Measurements from ENCODE around the gene METTL26.

METTL26 gene

DNA sequence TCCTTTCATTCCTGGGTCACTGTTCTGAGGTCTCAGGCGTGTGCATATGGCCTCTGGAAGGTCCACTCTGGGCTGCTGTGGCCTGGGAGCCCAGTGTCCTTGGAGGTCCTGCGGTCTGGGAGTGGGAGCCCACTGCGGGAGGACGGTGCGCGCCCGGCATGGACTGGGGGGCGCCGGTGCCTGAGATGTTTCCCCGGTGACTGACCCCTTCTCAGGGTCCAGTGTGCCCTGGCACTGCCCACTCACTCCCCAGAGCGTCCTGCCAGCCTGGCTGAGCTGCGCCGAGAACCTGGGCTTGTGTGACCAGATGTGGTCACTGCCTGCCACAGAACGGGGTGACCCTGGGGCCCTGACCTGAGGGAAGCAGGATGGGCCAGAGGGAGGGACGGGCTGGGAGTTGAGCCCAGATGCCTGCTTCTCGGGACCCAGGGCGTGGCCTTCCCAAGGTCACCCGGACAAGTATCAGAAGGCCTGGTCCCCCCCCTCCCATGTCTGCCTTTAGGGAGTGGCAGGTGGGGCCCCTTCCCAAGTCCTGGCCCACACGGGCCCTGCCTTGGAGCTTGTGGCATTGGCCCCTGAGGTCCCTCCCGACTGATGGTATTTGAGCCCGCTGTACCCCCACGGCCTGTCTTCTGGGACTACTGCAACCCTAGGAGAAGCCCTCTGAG is 38.2 kb upstream of the METTL26 start:
- DNase-seq (ENCODE audit: extremely low read depth, low read depth) = no peak
- H3K4me3 ChIP-seq (replicated peaks; ENCODE audit: low read depth, low read length) = no peak overlapping the region
- TF ChIP-seq, protein P1, sequence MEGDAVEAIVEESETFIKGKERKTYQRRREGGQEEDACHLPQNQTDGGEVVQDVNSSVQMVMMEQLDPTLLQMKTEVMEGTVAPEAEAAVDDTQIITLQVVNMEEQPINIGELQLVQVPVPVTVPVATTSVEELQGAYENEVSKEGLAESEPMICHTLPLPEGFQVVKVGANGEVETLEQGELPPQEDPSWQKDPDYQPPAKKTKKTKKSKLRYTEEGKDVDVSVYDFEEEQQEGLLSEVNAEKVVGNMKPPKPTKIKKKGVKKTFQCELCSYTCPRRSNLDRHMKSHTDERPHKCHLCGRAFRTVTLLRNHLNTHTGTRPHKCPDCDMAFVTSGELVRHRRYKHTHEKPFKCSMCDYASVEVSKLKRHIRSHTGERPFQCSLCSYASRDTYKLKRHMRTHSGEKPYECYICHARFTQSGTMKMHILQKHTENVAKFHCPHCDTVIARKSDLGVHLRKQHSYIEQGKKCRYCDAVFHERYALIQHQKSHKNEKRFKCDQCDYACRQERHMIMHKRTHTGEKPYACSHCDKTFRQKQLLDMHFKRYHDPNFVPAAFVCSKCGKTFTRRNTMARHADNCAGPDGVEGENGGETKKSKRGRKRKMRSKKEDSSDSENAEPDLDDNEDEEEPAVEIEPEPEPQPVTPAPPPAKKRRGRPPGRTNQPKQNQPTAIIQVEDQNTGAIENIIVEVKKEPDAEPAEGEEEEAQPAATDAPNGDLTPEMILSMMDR (IDR thresholded peaks at IDR 0.05; ENCODE audit: low read depth, low read length, missing control alignments) = no peak

DNA sequence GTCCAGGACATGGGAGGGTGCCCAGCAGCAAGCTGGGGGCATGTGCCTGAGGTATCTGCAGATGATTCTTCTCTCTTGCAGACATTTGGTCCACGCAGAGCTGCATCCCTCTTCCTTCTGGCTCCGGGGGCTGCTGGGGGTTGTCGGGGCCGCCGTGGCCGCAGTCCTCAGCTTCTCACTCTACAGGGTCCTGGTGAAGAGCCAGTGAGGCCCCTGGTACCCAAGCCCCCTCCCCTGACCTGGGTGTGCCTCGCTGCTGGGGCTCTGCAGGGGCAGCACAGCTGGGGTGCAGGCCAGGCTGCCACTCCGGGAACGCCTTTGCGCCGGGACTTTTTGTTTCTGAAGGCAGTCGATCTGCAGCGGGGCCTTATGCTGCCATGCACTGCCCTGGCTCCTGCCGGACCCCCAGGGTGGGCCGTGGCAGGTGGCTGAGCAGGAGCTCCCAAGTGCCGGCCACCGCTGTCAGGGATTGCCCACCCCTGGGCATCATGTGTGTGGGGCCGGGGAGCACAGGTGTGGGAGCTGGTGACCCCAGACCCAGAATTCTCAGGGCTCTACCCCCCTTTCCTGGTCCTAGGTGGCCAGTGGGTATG is 37.4 kb upstream of the METTL26 start:
- no peak overlapping the region for H3K4me3 ChIP-seq (replicated peaks; ENCODE audit: low read depth, low read length)
- TF ChIP-seq, protein P1 (IDR thresholded peaks at IDR 0.05; ENCODE audit: low read depth, low read length, missing control alignments) = no peak
- no peak for DNase-seq (ENCODE audit: extremely low read depth, low read depth)

DNA sequence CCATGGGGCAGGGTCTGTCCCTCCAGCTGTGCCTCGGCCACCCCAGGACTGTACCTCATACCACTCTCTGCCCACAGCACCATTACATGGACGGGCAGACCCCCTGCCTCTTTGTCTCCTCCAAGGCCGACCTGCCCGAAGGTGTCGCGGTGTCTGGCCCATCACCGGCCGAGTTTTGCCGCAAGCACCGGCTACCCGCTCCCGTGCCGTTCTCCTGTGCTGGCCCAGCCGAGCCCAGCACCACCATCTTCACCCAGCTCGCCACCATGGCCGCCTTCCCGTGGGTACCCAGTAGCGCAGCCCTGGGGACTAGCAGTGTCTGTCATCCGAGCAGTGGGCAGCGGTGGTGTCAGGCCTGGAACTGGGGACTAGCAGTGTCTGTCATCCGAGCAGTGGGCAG is 36.7 kb upstream of the METTL26 start:
- DNase-seq (ENCODE audit: extremely low read depth, low read depth) = no peak
- no peak overlapping the region for H3K4me3 ChIP-seq (replicated peaks; ENCODE audit: low read depth, low read length)
- TF ChIP-seq, protein P1 (IDR thresholded peaks at IDR 0.05; ENCODE audit: low read depth, low read length, missing control alignments) = no peak

DNA sequence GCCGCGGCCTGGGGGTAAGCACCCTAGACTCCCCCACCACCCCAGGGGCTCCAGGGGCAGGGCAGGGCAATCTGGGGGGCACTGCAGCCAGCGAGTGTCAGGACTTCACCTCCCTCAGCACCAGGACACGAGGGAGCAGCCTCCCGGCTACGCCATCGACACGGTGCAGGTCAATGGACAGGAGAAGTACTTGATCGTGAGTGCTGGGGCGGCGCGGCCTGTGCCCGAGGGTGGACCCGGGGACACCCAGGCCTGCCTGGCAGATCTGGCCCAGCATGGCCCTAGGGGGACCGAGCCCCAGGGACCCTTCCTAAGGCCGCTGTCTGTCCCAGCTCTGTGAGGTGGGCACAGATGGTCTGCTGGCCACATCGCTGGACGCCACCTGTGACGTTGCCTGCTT is 36.3 kb upstream of the METTL26 start:
- TF ChIP-seq, protein P1 (IDR thresholded peaks at IDR 0.05; ENCODE audit: low read depth, low read length, missing control alignments) = no peak
- no peak overlapping the region for H3K4me3 ChIP-seq (replicated peaks; ENCODE audit: low read depth, low read length)
- DNase-seq (ENCODE audit: extremely low read depth, low read depth) = no peak

DNA sequence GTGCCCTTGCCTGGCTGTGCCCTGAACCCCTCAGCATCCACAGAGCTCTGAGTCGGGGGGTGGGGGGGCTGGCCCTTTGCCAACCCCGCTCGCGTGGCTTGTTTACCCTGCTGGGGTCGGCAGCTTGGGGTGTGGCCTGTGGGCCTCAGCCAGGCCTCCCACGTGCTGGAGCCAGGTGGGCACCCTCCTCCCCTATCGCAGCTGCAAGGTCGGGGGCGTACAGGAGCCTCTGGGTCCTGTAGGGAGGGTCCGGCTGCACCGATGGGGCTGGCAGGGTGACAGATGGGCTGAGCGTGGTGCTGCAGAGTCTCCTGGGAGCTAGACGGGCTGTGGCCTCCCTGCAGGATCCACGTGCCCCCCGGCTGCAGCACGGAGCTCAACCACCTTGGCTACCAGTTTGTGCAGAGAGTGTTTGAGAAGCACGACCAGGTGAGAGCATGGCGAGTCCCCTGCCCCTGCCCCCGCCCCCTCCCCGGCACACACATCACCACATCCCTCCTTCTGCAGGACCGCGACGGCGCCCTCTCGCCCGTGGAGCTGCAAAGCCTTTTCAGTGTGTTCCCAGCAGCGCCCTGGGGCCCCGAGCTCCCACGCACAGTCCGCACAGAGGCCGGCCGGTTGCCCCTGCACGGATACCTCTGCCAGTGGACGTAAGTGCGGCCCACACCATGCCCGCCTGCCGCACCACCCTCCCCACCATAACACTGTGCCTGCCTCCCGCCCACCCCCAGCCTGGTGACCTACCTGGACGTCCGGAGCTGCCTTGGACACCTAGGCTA is 35.4 kb upstream of the METTL26 start:
- no peak for DNase-seq (ENCODE audit: extremely low read depth, low read depth)
- TF ChIP-seq, protein P1 (IDR thresholded peaks at IDR 0.05; ENCODE audit: low read depth, low read length, missing control alignments) = no peak
- H3K4me3 ChIP-seq (replicated peaks; ENCODE audit: low read depth, low read length) = no peak overlapping the region

DNA sequence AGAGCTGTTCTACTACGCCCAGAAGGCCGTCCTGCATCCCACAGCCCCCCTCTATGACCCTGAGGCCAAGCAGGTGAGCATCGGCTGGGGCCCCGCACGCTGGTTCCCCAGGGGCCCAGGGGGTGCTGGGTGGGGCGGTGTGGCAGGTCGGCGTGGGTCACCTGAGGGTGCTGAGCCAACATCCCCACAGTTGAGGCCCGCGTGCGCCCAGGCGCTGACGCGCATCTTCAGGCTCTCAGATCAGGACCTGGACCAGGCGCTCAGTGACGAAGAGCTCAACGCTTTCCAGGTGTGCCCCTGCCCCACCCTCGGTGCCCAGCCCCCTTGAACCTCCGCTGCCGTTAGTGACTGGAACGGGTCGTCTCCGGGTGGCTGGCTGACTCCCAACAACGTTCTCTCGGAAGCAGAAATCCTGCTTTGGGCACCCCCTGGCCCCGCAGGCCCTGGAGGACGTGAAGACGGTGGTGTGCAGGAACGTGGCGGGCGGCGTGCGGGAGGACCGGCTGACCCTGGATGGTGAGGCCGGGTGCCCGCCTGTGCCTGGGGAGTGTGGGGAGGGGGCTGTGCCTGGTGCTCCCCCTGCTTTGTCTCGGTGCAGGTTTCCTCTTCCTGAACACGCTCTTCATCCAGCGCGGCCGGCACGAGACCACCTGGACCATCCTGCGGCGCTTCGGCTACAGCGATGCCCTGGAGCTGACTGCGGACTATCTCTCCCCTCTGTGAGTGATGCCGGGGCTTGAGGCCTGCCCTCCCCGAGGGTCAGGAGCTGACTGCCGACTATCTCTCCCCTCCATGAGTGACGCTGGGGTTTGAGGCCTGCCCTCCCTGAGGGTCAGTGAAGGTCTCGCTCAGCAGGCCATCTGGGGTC is 34.6 kb upstream of the METTL26 start:
- no peak for DNase-seq (ENCODE audit: extremely low read depth, low read depth)
- H3K4me3 ChIP-seq (replicated peaks; ENCODE audit: low read depth, low read length) = no peak overlapping the region

More for the DNA sequence above, 34.6 kb upstream of the METTL26 start:
- TF ChIP-seq, protein P1 (IDR thresholded peaks at IDR 0.05; ENCODE audit: low read depth, low read length, missing control alignments) = no peak
